HEK293T (cell line): ENCODE data around the gene ASB10.

Experiments used
- BHLHE40 ChIP-seq: fragments of 450-650 bp; IDR thresholded peaks from 2 replicates; pipeline ENCODE4 v1.6.1; 2016; ENCODE audit warnings: mild to moderate bottlenecking, moderate library complexity, borderline replicate concordance
- FOXM1 ChIP-seq: fragments of 450-650 bp; IDR thresholded peaks from 2 replicates; pipeline ENCODE4 v1.6.1; 2017; ENCODE audit warnings: mild to moderate bottlenecking, borderline replicate concordance
- LEF1 ChIP-seq: fragments of 450-650 bp; IDR thresholded peaks from 2 replicates; pipeline ENCODE4 v1.6.1; 2017; ENCODE audit warnings: mild to moderate bottlenecking, borderline replicate concordance
- PKNOX1 ChIP-seq: fragments of 450-650 bp; IDR thresholded peaks from 2 replicates; pipeline ENCODE4 v1.6.1; 2016
- TARDBP ChIP-seq: fragments of 450-650 bp; IDR thresholded peaks from 2 replicates; pipeline ENCODE4 v1.6.1; 2016
- ZNF384 ChIP-seq: fragments of 450-650 bp; IDR thresholded peaks from 2 replicates; pipeline ENCODE4 v1.6.1; 2016

GRCh38 chr7:151168787-151169162 lies 18.3 kb downstream of the ASB10 start:
- TF ChIP-seq BHLHE40 (no peak), LEF1 (no peak), TARDBP (no peak), FOXM1 (no peak), PKNOX1 (no peak), ZNF384 (no peak)
